GM06990 (cell line): ENCODE results near the gene DNAJB6.

ENCODE experiments used
- DNase-seq: peaks from one replicate; pipeline ENCODE4 v3.0.0-alpha.2; 2011; ENCODE audit not compliant: insufficient read length; ENCODE audit errors: extremely low read depth
- H3K27me3 ChIP-seq: replicated peaks from 2 replicates; pipeline ENCODE4 v1.6.0; 2011; ENCODE audit warnings: low read length; ENCODE audit not compliant: control insufficient read depth, insufficient read depth
- H3K36me3 ChIP-seq: 2 replicates; pipeline ENCODE4 v1.5.1; 2011; ENCODE audit warnings: low read length; ENCODE audit not compliant: control insufficient read depth, insufficient read depth
- H3K4me3 ChIP-seq: replicated peaks from 2 replicates; pipeline ENCODE4 v1.5.1; 2011; ENCODE audit warnings: low read depth, mild to moderate bottlenecking, control low read depth, low read length
- CTCF ChIP-seq: IDR thresholded peaks from 2 replicates; pipeline ENCODE4 v1.5.1; 2011; ENCODE audit warnings: low read length, control low read depth, mild to moderate bottlenecking, inconsistent platforms; ENCODE audit not compliant: insufficient read depth, poor library complexity, severe bottlenecking

DNAJB6 gene

DNA sequence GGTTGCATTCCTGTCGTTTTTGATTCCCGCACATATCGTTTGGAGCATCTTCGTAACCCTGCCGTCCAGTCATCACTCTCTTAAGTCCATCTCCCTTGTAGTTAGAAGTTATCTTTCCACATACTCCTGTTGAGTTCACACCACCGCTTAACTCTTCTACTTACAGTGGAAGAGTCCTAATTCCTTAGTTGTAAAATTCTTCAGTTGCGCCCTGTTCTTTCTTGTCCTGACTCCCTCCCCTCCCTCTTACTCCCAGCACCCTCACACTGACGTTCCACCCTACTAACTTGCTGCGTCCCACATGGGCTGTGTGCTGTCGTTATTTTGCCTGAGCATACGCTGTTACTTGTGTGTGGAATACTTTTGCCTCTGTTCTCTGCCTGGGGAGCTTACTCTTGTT, 11.7 kb downstream of the DNAJB6 start:
- no peaks in the 10 kb centered on the region for H3K36me3 ChIP-seq
- H3K27me3 ChIP-seq = no peaks in the 10 kb centered on the region
- no peak overlapping the region for H3K4me3 ChIP-seq
- no peak for DNase-seq
- no peak for TF ChIP-seq CTCF

GRCh38 chr7:157352516-157352915, 15.7 kb downstream of the DNAJB6 start:
- peak overlapping the region; percentile 12 for H3K4me3 ChIP-seq
- H3K27me3 ChIP-seq = no peaks in the 10 kb centered on the region
- DNase-seq = no peak
- TF ChIP-seq CTCF = no peak
- peaks cover 2% of the 10 kb centered on the region; the same call in 1 of the 2 replicates for H3K36me3 ChIP-seq

DNA sequence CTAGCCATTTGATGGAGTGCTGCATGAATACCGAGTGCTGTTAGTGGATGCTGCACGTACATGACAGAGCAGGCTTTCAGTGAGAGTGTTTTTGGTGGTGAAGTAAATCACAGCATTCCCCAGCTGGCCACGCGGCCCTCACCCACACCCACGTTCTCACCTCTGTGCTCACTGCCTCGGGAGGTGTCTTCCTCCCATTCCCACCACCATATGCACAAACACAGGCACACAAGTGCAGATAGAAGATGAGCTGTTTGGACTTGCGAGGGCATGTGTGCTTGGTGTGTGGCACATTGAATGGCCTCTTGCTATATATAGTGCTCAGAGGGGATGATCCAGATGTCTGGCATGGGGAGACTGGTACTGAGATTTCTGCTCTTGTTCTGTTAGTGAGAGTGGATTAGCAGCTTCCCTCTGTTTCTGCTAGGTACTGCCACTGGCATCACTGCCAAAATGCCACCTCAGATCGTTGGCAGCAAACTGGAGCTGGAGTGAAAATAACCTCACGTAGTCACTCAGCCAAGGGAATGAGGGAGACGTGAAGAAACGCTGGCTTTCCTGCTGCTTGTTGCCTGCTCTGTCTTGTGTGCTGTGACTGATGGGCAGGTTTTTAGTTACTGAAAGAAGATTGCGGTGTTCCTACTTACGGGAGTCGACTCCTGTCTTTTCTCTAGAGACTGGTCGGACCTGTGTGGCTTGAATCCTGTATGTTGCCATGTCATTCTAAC, 19.1 kb downstream of the DNAJB6 start:
- H3K4me3 ChIP-seq = no peak overlapping the region
- no peaks in the 10 kb centered on the region for H3K27me3 ChIP-seq
- no peak for TF ChIP-seq CTCF
- DNase-seq = no peak
- H3K36me3 ChIP-seq = peaks cover 15% of the 10 kb centered on the region

DNA sequence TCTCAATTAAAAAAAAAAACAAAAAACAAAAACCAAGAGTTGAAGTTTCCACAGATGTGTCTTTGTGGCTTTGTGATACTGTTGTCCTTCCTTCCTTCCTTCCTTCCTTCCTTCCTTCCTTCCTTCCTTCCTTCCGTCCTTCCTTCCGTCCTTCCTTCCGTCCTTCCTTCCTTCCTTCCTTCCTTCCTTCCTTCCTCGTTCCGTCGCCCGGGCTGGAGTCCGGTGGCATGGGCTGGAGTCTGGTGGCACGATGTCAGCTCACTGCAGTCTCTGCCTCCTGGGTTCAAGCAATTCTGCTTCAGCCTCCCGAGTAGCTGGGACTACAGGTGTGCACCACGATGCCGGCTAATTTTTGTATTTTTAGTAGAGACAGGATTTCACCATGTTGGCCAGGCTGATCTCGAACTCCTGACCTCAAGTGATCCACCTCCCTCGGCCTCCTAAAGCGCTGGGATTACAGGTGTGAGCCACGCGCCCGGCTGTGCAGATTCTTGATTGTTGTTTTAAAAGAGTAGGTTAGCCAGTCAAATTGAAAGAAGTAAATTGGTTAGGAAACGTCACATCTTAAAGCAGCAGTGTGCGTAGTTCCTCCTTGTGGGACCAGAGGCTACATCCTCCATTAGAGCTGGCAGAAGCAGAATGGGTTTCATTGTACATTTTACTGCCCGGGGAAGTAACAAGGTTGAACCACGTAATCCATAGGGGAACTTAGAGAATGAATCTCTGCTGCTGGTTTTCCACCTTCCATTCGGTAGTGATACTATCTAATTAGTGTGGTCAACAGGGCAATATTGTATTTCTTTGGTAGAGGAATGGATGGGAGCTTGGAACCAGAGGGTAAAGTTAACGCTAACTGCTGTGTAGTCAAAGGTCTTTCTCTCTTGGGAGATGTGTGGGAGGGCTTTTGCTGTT, 20.6 kb downstream of the DNAJB6 start:
- H3K27me3 ChIP-seq = no peaks in the 10 kb centered on the region
- peak; percentile 43 for DNase-seq
- peaks cover 15% of the 10 kb centered on the region for H3K36me3 ChIP-seq
- no peak overlapping the region for H3K4me3 ChIP-seq
- no peak for TF ChIP-seq CTCF

GRCh38 chr7:157358041-157358752, 21.4 kb downstream of the DNAJB6 start:
- no peak overlapping the region for H3K4me3 ChIP-seq
- no peaks in the 10 kb centered on the region for H3K27me3 ChIP-seq
- DNase-seq = no peak
- peaks cover 17% of the 10 kb centered on the region for H3K36me3 ChIP-seq
- TF ChIP-seq CTCF = no peak
